Stimulated activated CD4-positive, alpha-beta T cell treated with anti-CD3 and anti-CD28 coated beads, Interleukin-12 subunit alpha, Interleukin-12 subunit beta, amount 100 ng/mL, for 48 hours (primary cell): ENCODE results near the gene SOCS6.
"Not testable (repeated sequence)": the region's sequence is repeated elsewhere in the genome, so short reads cannot be mapped to it uniquely, and the experiment has no call there.

ENCODE experiments used
- DNase-seq, 3 donors: peaks; one replicate each; pipeline ENCODE4 v3.0.0-alpha.2; 2020; ENCODE audit warnings: low read depth in 2 of 3, low spot score in 1 of 3

SOCS6 gene

GRCh38 chr18:70288851-70289328 is at the start of gene SOCS6:
TSS of gene SOCS6 (plus strand) at chr18:70289045. CDS start at chr18:70324669, 35,624 bp downstream.
- DNase-seq = peak in 1 of 3 donors; percentile 12

GRCh38 chr18:70243131-70243929 is 45.5 kb upstream of the SOCS6 start:
- DNase-seq = no peak

- DNase-seq = no peak
Measured at GRCh38 chr18:70246061-70246466, 42.8 kb upstream of the SOCS6 start.

GRCh38 chr18:70249118-70249517 is 39.7 kb upstream of the SOCS6 start:
- no peak for DNase-seq

GRCh38 chr18:70249861-70250260 is 39.0 kb upstream of the SOCS6 start:
- not testable (repeated sequence) for DNase-seq

- DNase-seq = no peak
Measured at GRCh38 chr18:70250781-70251180, 38.1 kb upstream of the SOCS6 start.

- no peak for DNase-seq
Measured at GRCh38 chr18:70256184-70256583, 32.7 kb upstream of the SOCS6 start.

GRCh38 chr18:70256994-70257393 is 31.9 kb upstream of the SOCS6 start:
- no peak for DNase-seq

GRCh38 chr18:70258243-70258642 is 30.6 kb upstream of the SOCS6 start:
- no peak for DNase-seq

GRCh38 chr18:70260683-70261082 is 28.2 kb upstream of the SOCS6 start:
- DNase-seq = no peak

- DNase-seq = no peak
Measured at GRCh38 chr18:70261141-70261788, 27.6 kb upstream of the SOCS6 start.

- DNase-seq = no peak
Measured at GRCh38 chr18:70263336-70263735, 25.5 kb upstream of the SOCS6 start.

- DNase-seq = no peak
Measured at GRCh38 chr18:70271742-70272141, 17.1 kb upstream of the SOCS6 start.

GRCh38 chr18:70273021-70273420 is 15.8 kb upstream of the SOCS6 start:
- DNase-seq = no peak

GRCh38 chr18:70276416-70277191 is 12.2 kb upstream of the SOCS6 start:
- no peak for DNase-seq

GRCh38 chr18:70279470-70279869 is 9.4 kb upstream of the SOCS6 start:
- no peak for DNase-seq

- no peak for DNase-seq
Measured at GRCh38 chr18:70280007-70280925, 8.6 kb upstream of the SOCS6 start.

- no peak for DNase-seq
Measured at GRCh38 chr18:70284976-70285620, 3.7 kb upstream of the SOCS6 start.

- no peak for DNase-seq
Measured at GRCh38 chr18:70287731-70288130, 1.1 kb upstream of the SOCS6 start.

- no peak for DNase-seq
Measured at GRCh38 chr18:70288171-70288850, 534 bp upstream of the SOCS6 start.
